Panc1 (cell line): Measurements from ENCODE around the gene GABRA4. TPM values are rescaled to one million over a fixed set of nuclear protein-coding genes. Genes with fewer than 3 reads are reported as not detected.

Experiments
- ATAC-seq: fragments of 200-7000 bp; cut with Tn5 transposase; 2 replicates; pipeline ENCODE4 v1.9.1; 2020; ENCODE audit warnings: mild to moderate bottlenecking, moderate library complexity
- BruUV-seq: library from RNA; stranded (reverse); fragments of 400-500 nt; replicated peaks from 2 replicates; lab custom pipeline; 2021; lab: Mats Ljungman, UMichigan
- CTCF ChIA-PET: fragments of 300-600 bp; sonication (Branson Sonifier 250); formaldehyde crosslinking; loops from one replicate; lab custom pipeline; 2022; ENCODE audit warnings: antibody characterized with exemption; lab: Charles Lee
- POLR2A ChIA-PET: fragments of 300-600 bp; sonication (Branson Sonifier 250); formaldehyde crosslinking; loops from one replicate; lab custom pipeline; 2022; ENCODE audit warnings: antibody characterized with exemption; lab: Charles Lee
- DNase-seq: peaks from one replicate; pipeline ENCODE4 v3.0.0-alpha.2; 2010; ENCODE audit warnings: low read depth, low spot score
- H3K27ac ChIP-seq: 2 replicates; pipeline ENCODE4 v1.5.1; 2011; ENCODE audit warnings: mild to moderate bottlenecking, low read length, inconsistent platforms
- H3K27me3 ChIP-seq: fragments of 200-500 bp; sonication (Bioruptor generic); 2 replicates; pipeline ENCODE4 v1.6.0; 2014; ENCODE audit warnings: low read length, inconsistent platforms; ENCODE audit not compliant: control insufficient read depth, insufficient read depth
- H3K36me3 ChIP-seq: fragments of 200-500 bp; sonication (Bioruptor generic); 2 replicates; pipeline ENCODE4 v1.5.1; 2014; ENCODE audit warnings: inconsistent platforms, mild to moderate bottlenecking, low read length, moderate library complexity; ENCODE audit not compliant: control insufficient read depth, insufficient read depth
- H3K4me1 ChIP-seq: 2 replicates; pipeline ENCODE4 v1.5.1; 2011; ENCODE audit warnings: inconsistent platforms, mild to moderate bottlenecking, low read length, moderate library complexity; ENCODE audit not compliant: control insufficient read depth, insufficient read depth
- H3K4me3 ChIP-seq, 2 experiments: 2 replicates each; pipeline ENCODE4 v1.5.1; 2011 to 2012; ENCODE audit warnings: low read depth in 2 of 2, low read length in 2 of 2, mild to moderate bottlenecking in 2 of 2, inconsistent platforms in 1 of 2, moderate library complexity in 1 of 2
- H3K9me3 ChIP-seq: fragments of 200-500 bp; sonication (Bioruptor generic); 2 replicates; pipeline ENCODE4 v1.5.1; 2014; ENCODE audit warnings: low read depth, mild to moderate bottlenecking, inconsistent platforms, low read length, moderate library complexity; ENCODE audit not compliant: control insufficient read depth, insufficient read depth
- POLR2AphosphoS5 ChIP-seq: IDR thresholded peaks from 2 replicates; pipeline ENCODE4 v1.6.1; 2012; ENCODE audit warnings: mild to moderate bottlenecking, low read depth, low read length, moderate library complexity
- SIN3A ChIP-seq: IDR thresholded peaks from 2 replicates; pipeline ENCODE4 v1.6.1; 2012; ENCODE audit warnings: low read depth, mild to moderate bottlenecking, low read length, moderate library complexity, borderline replicate concordance; ENCODE audit not compliant: insufficient read depth
- TCF7L2 ChIP-seq: IDR thresholded peaks from 2 replicates; pipeline ENCODE4 v1.6.1; 2011; ENCODE audit warnings: mild to moderate bottlenecking, low read depth, low read length, inconsistent platforms
- in situ Hi-C: cut with HindIII; loops from 2 replicates; pipeline ENCODE4 v1.10.0; 2016; ENCODE audit warnings: low sequenced_read_pairs, low pct_unique_long_range_greater_than_20kb
- intact Hi-C: fragments of 100-400 bp; cut with micrococcal nuclease; formaldehyde crosslinking; loops from one replicate; pipeline ENCODE4 v1.10.0; 2022; ENCODE audit not compliant: unreplicated experiment
- total RNA-seq: library from RNA; stranded (reverse); gene quantifications from one replicate; pipeline ENCODE4 v1.2.1, GENCODE V29; 2021; ENCODE audit not compliant: unreplicated experiment
- TF ChIP-seq, protein P1 (sequence below): fragments of 450-650 bp; IDR thresholded peaks from 2 replicates; pipeline ENCODE4 v1.5.1; 2017; ENCODE audit warnings: mild to moderate bottlenecking
- TF ChIP-seq, protein P2 (sequence below), 2 experiments: IDR thresholded peaks; 2 replicates each; pipeline ENCODE4 v1.6.1; 2011 to 2012; ENCODE audit warnings: low read depth in 2 of 2, control low read depth in 1 of 2, low read length in 1 of 2, mild to moderate bottlenecking in 1 of 2, moderate library complexity in 1 of 2; ENCODE audit not compliant: insufficient read depth in 1 of 2

GABRA4 gene
- total RNA-seq, 1 experiment from 2014 or later = not detected

DNA sequence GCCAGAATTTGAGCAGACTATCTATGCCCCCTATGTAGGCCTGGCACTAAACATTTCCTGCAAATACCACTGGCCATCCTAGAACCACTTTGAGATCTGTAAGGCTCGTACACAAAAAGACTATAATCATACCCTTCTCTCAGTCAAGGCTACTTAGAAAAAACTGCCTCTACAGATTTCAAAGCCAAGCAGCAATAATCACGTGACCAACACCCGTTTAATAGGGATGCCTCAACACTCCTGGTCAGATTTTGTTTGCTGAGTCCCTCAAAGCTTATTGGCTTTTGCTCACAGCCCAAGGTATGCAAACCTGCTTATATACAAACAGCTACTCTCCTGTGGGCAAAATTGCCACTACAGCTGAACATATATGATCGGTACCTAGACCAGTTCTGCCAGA lies 85.2 kb downstream of the GABRA4 start:
- intact Hi-C loops = no loop called here
- POLR2A ChIA-PET = no interaction called here
- DNase-seq = no peak
- Histone ChIP-seq H3K36me3 (no peaks in the 10 kb centered on the region), H3K4me1 (no peaks in the 10 kb centered on the region), H3K27me3 (no peaks in the 10 kb centered on the region), H3K4me3 (no peak overlapping the region), H3K9me3 (no peaks in the 10 kb centered on the region), H3K27ac (no peak overlapping the region)
- BruUV-seq = no TSS peak
- TF ChIP-seq POLR2AphosphoS5 = no peak
- TF ChIP-seq, protein P1, sequence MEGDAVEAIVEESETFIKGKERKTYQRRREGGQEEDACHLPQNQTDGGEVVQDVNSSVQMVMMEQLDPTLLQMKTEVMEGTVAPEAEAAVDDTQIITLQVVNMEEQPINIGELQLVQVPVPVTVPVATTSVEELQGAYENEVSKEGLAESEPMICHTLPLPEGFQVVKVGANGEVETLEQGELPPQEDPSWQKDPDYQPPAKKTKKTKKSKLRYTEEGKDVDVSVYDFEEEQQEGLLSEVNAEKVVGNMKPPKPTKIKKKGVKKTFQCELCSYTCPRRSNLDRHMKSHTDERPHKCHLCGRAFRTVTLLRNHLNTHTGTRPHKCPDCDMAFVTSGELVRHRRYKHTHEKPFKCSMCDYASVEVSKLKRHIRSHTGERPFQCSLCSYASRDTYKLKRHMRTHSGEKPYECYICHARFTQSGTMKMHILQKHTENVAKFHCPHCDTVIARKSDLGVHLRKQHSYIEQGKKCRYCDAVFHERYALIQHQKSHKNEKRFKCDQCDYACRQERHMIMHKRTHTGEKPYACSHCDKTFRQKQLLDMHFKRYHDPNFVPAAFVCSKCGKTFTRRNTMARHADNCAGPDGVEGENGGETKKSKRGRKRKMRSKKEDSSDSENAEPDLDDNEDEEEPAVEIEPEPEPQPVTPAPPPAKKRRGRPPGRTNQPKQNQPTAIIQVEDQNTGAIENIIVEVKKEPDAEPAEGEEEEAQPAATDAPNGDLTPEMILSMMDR = no peak
- CTCF ChIA-PET = no interaction called here
- in situ Hi-C loops = no loop called here
- no peak for ATAC-seq

DNA sequence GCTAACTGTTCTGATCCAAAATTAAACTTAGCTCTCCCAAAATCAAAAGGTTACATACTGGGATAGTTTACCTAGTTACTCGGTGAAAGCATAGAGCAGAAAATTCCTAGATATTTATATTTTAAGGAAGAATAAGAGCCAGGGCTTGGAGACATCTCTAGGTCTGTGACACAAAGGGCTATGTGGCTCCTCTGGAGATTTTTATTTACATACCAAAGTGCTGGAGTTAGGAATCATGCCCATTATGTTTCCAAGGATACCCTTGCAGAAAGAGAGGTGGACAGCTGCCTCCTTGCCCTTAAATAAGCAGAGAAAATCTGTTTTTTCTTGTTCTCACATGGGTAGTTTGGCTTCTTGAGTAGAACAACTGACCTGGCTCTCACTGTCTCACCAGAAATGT lies 93.3 kb downstream of the GABRA4 start:
- ChIA-PET POLR2A (no interaction called here), CTCF (no interaction called here)
- ATAC-seq (no peak), DNase-seq (no peak)
- H3K9me3 ChIP-seq = no peaks in the 10 kb centered on the region
- H3K4me1 ChIP-seq = no peaks in the 10 kb centered on the region
- in situ Hi-C loops = no loop called here
- H3K4me3 ChIP-seq = no peak overlapping the region
- TF ChIP-seq POLR2AphosphoS5 = no peak
- TF ChIP-seq, protein P2, sequence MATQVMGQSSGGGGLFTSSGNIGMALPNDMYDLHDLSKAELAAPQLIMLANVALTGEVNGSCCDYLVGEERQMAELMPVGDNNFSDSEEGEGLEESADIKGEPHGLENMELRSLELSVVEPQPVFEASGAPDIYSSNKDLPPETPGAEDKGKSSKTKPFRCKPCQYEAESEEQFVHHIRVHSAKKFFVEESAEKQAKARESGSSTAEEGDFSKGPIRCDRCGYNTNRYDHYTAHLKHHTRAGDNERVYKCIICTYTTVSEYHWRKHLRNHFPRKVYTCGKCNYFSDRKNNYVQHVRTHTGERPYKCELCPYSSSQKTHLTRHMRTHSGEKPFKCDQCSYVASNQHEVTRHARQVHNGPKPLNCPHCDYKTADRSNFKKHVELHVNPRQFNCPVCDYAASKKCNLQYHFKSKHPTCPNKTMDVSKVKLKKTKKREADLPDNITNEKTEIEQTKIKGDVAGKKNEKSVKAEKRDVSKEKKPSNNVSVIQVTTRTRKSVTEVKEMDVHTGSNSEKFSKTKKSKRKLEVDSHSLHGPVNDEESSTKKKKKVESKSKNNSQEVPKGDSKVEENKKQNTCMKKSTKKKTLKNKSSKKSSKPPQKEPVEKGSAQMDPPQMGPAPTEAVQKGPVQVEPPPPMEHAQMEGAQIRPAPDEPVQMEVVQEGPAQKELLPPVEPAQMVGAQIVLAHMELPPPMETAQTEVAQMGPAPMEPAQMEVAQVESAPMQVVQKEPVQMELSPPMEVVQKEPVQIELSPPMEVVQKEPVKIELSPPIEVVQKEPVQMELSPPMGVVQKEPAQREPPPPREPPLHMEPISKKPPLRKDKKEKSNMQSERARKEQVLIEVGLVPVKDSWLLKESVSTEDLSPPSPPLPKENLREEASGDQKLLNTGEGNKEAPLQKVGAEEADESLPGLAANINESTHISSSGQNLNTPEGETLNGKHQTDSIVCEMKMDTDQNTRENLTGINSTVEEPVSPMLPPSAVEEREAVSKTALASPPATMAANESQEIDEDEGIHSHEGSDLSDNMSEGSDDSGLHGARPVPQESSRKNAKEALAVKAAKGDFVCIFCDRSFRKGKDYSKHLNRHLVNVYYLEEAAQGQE (IDR thresholded peaks at IDR 0.05; ENCODE audit: insufficient read depth in 1 of 2, low read depth in 2 of 2, low read length in 1 of 2) = no peak
- TF ChIP-seq, protein P1 = no peak
- no peak for TF ChIP-seq SIN3A
- TF ChIP-seq TCF7L2 = no peak
- no peaks in the 10 kb centered on the region for H3K27me3 ChIP-seq
- intact Hi-C loops = no loop called here
- H3K36me3 ChIP-seq = no peaks in the 10 kb centered on the region
- no TSS peak for BruUV-seq
- H3K27ac ChIP-seq = no peak overlapping the region

DNA sequence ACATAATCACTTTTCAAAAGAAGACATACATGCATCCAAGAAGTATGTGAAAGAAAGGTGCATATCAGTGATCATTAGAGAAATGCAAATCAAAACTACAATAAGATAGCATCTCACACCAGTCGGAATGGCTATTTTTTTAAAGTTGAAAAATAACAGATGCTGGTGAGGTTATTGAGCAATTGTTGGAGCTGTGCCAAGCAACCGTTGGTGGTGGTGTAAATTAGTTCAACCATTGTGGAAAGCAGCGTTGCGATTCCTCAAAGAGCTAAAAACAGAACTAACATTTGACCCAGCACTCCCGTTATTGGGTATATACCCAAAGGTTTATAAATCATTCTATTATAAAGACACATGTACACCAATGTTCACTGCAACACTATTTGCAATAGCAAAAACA lies 98.6 kb downstream of the GABRA4 start:
- no peak for DNase-seq
- no peak for ATAC-seq
- no peak overlapping the region for H3K4me3 ChIP-seq
- no peaks in the 10 kb centered on the region for H3K4me1 ChIP-seq
- H3K9me3 ChIP-seq = no peaks in the 10 kb centered on the region
- POLR2A ChIA-PET = no interaction called here
- in situ Hi-C loops = no loop called here
- no TSS peak for BruUV-seq
- CTCF ChIA-PET = no interaction called here
- TF ChIP-seq POLR2AphosphoS5 (no peak), SIN3A (no peak), TCF7L2 (no peak)
- TF ChIP-seq, protein P1 = no peak
- TF ChIP-seq, protein P2 (IDR thresholded peaks at IDR 0.05; ENCODE audit: insufficient read depth in 1 of 2, low read depth in 2 of 2, low read length in 1 of 2) = no peak
- H3K27me3 ChIP-seq = no peaks in the 10 kb centered on the region
- H3K36me3 ChIP-seq = no peaks in the 10 kb centered on the region
- intact Hi-C loops = no loop called here
- H3K27ac ChIP-seq = no peak overlapping the region
